Measurements from ENCODE around the gene KIF7. TPM values are rescaled to one million over a fixed set of nuclear protein-coding genes. Genes with fewer than 3 reads are reported as not detected.

Gene KIF7
- total RNA-seq, 1 donor from 2014 or later, result 2.1 TPM

DNA sequence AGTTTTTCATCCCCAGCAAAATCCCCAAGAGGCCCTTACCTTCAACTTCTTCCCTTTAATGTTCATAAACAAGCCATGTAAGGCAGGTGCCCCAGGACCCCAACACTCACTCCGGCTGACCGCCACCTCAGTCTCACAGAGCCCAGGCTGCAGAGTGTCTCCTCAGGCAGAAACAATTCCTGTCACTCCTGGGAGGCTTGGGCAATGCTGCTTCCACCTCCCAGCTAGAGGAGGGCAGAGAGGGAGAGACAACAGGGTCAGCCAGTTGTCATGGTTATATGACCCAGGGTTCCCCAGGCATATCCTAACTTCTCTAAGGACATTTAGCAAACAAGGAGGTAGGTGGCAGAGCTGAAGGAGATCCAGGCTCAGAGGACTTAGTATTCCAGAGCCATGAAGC, 23.9 kb upstream of the KIF7 start, which contains the start of gene PLIN1:
TSS of gene PLIN1 (minus strand) at position 156 of the 400 bp plus-strand sequence. CDS start 1,878 bp downstream, outside the sequence.
- FAIRE-seq, result no peak
- Histone ChIP-seq H3K27me3 (ENCODE audit: control insufficient read depth, insufficient read depth, low read length) (peaks cover 2% of the 10 kb centered on the region), H3K4me3 (ENCODE audit: low read depth, low read length) (no peak within 1 kb of the TSS), H3K36me3 (ENCODE audit: control insufficient read depth, insufficient read depth, low read length) (peaks cover 2% of the 10 kb centered on the region)
- no peak for DNase-seq (ENCODE audit: low read depth)
- no peak for TF ChIP-seq CTCF (IDR thresholded peaks at IDR 0.05; ENCODE audit: insufficient read depth, low read length, severe bottlenecking)

DNA sequence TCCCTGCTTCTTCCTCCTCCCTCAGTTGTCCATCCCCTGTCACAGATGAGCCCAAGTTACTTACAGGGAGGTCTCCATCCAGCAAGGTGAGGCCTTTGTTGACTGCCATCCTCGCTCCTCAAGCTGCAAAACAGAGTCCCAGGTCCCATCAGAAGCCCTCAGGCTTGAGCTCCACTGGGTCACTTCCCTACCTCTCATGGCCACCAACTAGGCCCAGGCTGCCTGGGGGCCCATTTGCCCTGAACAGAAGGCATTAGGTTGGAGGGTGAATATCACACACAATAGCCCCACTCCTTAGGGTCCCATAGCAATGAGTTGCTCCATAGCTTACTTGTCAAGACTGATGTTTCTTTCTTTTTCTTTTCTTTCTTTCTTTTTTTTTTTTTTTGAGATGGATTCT, 22.1 kb upstream of the KIF7 start:
- Histone ChIP-seq H3K4me3 (ENCODE audit: low read depth, low read length) (no peak overlapping the region), H3K27me3 (ENCODE audit: control insufficient read depth, insufficient read depth, low read length) (peaks cover 2% of the 10 kb centered on the region), H3K36me3 (ENCODE audit: control insufficient read depth, insufficient read depth, low read length) (no peaks in the 10 kb centered on the region)
- DNase-seq (ENCODE audit: low read depth), result no peak
- no peak for TF ChIP-seq CTCF (IDR thresholded peaks at IDR 0.05; ENCODE audit: insufficient read depth, low read length, severe bottlenecking)
- FAIRE-seq, result no peak

GRCh38 chr15:89675606-89676005, 20.3 kb upstream of the KIF7 start:
- no peak for TF ChIP-seq CTCF (IDR thresholded peaks at IDR 0.05; ENCODE audit: insufficient read depth, low read length, severe bottlenecking)
- FAIRE-seq, result no peak

DNA sequence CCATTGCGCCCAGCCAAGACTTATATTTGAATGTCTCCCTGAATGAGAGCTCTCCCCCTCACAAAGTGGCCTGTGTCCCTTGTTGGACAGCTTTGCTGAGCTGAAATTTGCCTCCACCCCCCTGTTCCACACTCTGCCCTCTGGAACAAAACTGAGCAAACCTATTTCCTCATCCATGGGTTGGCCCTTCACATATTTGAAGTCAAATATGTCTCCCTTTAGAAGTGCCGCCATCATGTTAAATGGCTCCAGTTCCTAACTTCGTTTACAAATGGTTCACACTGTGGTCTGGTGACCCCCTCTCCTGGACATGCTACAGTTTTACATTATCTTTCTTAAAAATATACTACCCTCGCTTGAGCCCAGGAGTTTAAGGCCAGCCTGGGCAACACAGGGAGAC, 19.3 kb upstream of the KIF7 start:
- peak; percentile 64 for FAIRE-seq
- no peak for DNase-seq (ENCODE audit: low read depth)
- peaks cover 2% of the 10 kb centered on the region for H3K27me3 ChIP-seq (ENCODE audit: control insufficient read depth, insufficient read depth, low read length)
- H3K4me3 ChIP-seq (ENCODE audit: low read depth, low read length), result no peak overlapping the region
- TF ChIP-seq CTCF (IDR thresholded peaks at IDR 0.05; ENCODE audit: insufficient read depth, low read length, severe bottlenecking), result no peak
- H3K36me3 ChIP-seq (ENCODE audit: control insufficient read depth, insufficient read depth, low read length), result no peaks in the 10 kb centered on the region

More at GRCh38 chr15:89675606-89676005, 20.3 kb upstream of the KIF7 start:
- Histone ChIP-seq H3K27me3 (ENCODE audit: control insufficient read depth, insufficient read depth, low read length) (peaks cover 2% of the 10 kb centered on the region), H3K4me3 (ENCODE audit: low read depth, low read length) (no peak overlapping the region), H3K36me3 (ENCODE audit: control insufficient read depth, insufficient read depth, low read length) (no peaks in the 10 kb centered on the region)
- DNase-seq (ENCODE audit: low read depth), result no peak

- DNase-seq (ENCODE audit: low read depth), result peak; percentile 6
- FAIRE-seq, result no peak
- no peaks in the 10 kb centered on the region for H3K27me3 ChIP-seq (ENCODE audit: control insufficient read depth, insufficient read depth, low read length)
- TF ChIP-seq CTCF (IDR thresholded peaks at IDR 0.05; ENCODE audit: insufficient read depth, low read length, severe bottlenecking), result peak; percentile 47
- H3K36me3 ChIP-seq (ENCODE audit: control insufficient read depth, insufficient read depth, low read length), result no peaks in the 10 kb centered on the region
- H3K4me3 ChIP-seq (ENCODE audit: low read depth, low read length), result no peak overlapping the region
Observed at GRCh38 chr15:89673165-89673512, 17.9 kb upstream of the KIF7 start.

Measured in bronchial epithelial cell (primary cell).